GM21737 (cell line): ENCODE results near the gene HEATR9.
"Not testable (repeated sequence)": the region's sequence is repeated elsewhere in the genome, so short reads cannot be mapped to it uniquely, and the experiment has no call there.

ENCODE experiments used
- ATAC-seq: cut with Tn5 transposase; IDR thresholded peaks from one replicate; pipeline ENCODE4 v1.9.1; 2021; ENCODE audit warnings: mild to moderate bottlenecking, moderate library complexity; ENCODE audit not compliant: unreplicated experiment

The HEATR9 gene, protein sequence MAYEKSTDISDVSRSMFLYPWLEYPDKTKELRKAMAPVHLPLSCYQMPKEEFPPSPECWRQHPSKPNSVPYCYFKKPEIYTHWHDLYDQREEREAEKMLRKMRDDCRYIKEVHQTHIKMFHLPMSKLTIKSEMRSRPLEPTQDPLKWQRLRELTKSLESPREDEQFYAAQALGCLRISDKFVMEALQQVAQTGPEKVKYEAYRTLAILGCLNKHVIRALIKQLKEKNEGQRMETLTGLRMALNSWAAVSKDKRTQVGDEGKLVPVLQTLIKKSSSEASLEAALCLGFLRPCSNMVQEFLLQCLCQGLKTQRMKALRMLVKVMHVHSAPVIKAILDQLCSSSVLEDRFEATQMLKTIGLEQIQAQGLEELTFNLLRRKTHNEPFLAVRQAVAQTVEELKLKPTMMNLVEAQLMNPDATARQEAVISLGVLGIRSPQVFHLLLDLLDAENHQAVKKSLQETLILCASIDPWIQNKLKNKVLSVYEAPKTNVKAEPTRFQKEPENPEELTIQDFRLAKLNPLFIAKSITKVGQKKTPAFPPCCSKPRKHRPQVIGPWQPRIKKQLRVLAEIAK

GRCh38 chr17:35868737-35869136 lies at the start of gene HEATR9:
Gene HEATR9, minus strand, starts transcription at chr17:35868891. Its CDS starts 149 bp downstream, at chr17:35868742.
- ATAC-seq = no peak

- ATAC-seq = no peak
Observed at GRCh38 chr17:35917519-35918213, 49.0 kb upstream of the HEATR9 start.

- no peak for ATAC-seq
Observed at GRCh38 chr17:35915153-35915964, 46.7 kb upstream of the HEATR9 start.

GRCh38 chr17:35914354-35914753 lies 45.7 kb upstream of the HEATR9 start:
- ATAC-seq = no peak

GRCh38 chr17:35913609-35914008 lies 44.9 kb upstream of the HEATR9 start:
- ATAC-seq = no peak

- no peak for ATAC-seq
Observed at GRCh38 chr17:35912942-35913341, 44.3 kb upstream of the HEATR9 start.

DNA sequence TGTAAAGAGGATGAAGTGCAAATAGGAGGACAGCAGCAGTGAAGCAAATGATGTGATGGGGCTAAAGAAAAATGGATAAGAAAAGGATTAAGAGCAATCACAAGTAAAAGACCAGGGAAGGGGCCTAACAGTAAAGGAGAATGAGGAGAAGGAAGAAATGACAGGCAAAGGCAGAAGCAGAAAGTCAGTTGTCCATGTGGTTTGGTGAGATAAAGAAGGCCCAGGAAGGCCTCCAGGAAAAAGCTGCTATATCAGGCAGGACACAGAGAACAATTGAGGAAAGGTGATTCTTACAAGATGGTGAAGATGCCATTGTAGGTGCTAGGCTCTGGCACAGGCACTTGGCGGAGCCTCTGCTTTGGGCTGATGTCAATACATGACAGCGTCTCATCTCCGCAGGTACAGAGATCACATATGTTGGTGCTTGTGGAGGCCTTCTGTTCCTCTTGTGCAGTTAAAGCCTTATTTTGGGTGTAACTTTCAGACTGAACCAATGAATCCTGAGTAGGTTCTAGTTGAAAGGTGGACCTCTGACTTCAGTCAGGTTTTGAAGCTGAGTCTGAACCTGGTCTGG lies 43.7 kb upstream of the HEATR9 start:
- no peak for ATAC-seq

GRCh38 chr17:35909408-35909807 lies 40.7 kb upstream of the HEATR9 start:
- ATAC-seq = no peak

DNA sequence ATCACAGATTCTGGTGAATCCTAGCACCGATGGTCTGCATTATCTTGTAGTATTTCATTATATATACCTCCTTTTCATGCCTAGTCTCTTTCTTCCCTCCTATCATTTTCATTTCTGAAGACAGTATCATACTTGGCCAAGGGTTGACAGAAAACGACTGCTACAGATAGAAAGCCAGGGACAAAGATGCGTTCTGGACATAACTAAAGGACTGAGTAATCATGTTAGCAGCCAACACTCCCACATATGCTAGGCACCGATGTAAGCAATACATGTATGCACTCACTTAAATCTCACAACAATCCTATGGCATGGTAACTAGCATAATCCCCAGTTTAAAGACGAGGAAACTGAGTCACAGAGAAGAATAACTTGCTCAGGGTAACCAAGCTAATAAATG lies 39.0 kb upstream of the HEATR9 start:
- ATAC-seq = no peak

DNA sequence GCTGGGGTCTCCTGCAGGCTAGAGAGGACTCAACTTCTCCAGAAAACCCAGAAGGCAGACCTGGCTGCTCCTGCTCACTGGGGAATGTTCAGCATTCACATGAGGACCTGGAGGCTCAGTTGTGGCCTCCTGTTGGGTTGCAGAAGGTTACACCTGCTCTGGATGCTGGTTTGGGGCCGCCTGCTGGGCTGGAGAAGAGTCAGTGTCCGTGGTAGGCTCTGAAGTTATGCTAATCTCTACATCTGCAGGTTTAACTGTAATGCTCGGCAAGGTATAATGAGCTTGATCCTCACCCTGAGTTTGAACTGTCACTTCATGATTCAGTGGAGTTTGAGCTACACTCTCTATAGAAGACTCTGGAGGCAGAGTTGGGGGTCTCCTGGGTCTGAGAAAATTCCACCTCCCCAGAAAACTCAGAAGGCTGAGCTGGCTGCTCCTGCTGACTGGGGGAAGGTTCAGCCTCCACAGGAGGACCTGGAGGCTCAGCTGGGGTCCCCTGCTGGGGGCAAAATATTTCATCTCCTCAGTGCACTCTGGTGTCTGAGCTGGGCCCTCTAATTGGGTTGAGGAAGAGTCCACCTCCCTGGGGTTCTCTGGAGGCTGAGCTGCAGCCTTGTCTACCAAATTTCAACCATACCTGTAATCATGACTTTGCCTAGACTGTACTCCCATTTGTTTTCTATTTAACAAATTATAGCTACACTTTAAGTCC lies 38.4 kb upstream of the HEATR9 start:
- no peak for ATAC-seq

- ATAC-seq = no peak
Observed at GRCh38 chr17:35906191-35906925, 37.7 kb upstream of the HEATR9 start.

DNA sequence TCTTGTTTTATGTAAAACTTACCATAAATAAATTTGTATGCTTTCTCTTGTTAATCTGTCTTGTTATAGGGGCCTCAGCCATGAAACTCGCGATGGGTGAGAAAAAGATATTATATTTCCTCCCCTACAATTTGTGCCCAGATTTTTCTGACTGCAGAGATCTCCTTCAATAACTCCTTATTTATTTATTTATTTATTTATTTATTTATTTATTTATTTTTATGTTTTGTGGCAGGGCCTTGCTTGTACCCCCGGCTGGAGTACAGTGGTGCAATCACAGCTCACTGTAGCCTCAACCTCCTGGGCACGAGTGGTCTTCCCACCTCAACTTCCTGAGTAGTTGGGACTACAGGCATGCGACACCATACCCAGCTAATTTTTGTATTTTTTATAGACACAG lies 34.8 kb upstream of the HEATR9 start:
- no peak for ATAC-seq

- ATAC-seq = no peak
Observed at GRCh38 chr17:35901631-35902175, 33.0 kb upstream of the HEATR9 start.

- ATAC-seq = no peak
Observed at GRCh38 chr17:35900708-35901480, 32.2 kb upstream of the HEATR9 start.

DNA sequence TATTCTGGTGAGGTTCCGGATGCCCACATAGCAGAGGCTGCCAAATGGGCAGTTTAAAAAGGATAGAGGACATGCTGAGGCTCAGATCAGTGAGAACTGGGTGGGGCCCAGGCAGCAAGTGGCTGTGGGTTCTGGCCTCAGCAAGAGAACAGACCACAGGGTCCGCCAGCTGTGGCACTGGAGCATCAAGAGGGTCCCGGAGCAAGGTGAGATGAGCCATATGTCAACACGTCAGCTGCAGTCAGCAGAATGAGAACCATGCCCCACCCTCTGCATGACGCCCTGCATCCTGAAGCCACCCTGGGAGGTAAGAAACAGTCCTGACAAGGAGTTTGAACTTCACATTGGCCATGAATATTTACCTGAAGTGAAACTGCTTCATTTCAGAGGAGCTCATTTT lies 31.6 kb upstream of the HEATR9 start:
- ATAC-seq = no peak

DNA sequence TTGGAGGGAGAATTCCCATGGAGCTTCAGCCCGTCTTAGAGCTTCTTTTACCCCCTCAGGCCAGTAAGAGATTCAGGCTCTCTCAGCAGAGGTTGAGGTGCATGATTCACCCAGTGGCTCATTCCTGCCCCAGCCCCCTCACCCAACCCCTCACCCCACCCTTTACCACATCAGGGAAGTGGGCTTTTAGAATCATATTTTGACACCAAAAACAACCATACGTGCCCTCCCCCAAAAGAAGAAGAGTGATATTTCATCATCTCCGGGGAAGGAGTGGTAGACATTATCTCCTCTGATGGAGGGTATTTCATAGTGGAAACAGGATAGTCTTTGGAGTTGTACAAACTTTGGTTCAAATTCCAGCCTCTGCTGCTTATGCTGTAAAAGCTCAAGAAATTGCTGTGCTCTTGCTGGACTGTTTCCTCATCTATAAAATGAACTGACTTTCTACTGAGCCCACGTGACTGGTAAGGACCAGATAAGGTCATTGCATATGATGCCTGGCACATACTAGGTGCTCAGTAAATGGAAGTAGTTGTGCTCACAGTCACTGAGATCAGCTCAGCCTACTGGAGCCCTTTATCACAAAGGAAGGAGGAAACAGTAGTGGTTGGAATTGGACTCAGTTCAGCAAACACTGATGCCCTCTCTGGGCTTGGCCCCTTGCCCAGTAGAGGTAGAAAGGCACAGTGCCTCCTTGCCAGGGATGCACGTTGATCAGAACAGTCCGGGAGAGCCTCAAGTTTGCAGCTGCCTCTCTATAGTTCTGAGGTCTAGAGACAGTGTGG lies 29.8 kb upstream of the HEATR9 start:
- no peak for ATAC-seq

GRCh38 chr17:35897772-35898171 lies 29.1 kb upstream of the HEATR9 start:
- ATAC-seq = not testable (repeated sequence)
